HFFc6 (cell line): Measurements from ENCODE around the gene TERT. TPM values are rescaled to one million over a fixed set of nuclear protein-coding genes. Genes with fewer than 3 reads are reported as not detected.
"Not testable (repeated sequence)": the region's sequence is repeated elsewhere in the genome, so short reads cannot be mapped to it uniquely, and the experiment has no call there.

Experiments used
- DNase-seq: peaks from one replicate; pipeline ENCODE4 v3.0.0-alpha.2; 2018
- H3K27ac Mint-ChIP-seq: 2 replicates; pipeline ENCODE4 v1.8.0; 2020; ENCODE audit warnings: mild to moderate bottlenecking, mixed read lengths
- H3K27me3 Mint-ChIP-seq: 2 replicates; pipeline ENCODE4 v1.8.0; 2021; ENCODE audit warnings: mild to moderate bottlenecking, moderate library complexity, mixed read lengths; ENCODE audit not compliant: insufficient read depth
- H3K36me3 Mint-ChIP-seq: 2 replicates; pipeline ENCODE4 v1.8.0; 2021; ENCODE audit warnings: low read depth, mixed read lengths
- H3K4me1 Mint-ChIP-seq: 2 replicates; pipeline ENCODE4 v1.8.0; 2020; ENCODE audit warnings: low read depth, mixed read lengths
- H3K4me3 Mint-ChIP-seq: 2 replicates; pipeline ENCODE4 v1.8.0; 2020; ENCODE audit warnings: mild to moderate bottlenecking, moderate library complexity, mixed read lengths
- H3K9me3 Mint-ChIP-seq: 2 replicates; pipeline ENCODE4 v1.8.0; 2020; ENCODE audit warnings: mild to moderate bottlenecking, mixed read lengths
- total RNA-seq, 6 experiments: library from RNA; stranded (reverse); fragmentation: NEBNext Ultra II Directional; extraction: Animal tissue kit (Norgen Biotek cat#: 25700); gene quantifications; 2 replicates in 1 of 6; 3 replicates in 5 of 6; pipeline ENCODE4 v1.2.3, GENCODE V29; 2021
- TF ChIP-seq, protein P1 (sequence below): fragments of 200-600 bp; sonication (generic); IDR thresholded peaks from 2 replicates; pipeline ENCODE4 v1.5.0; 2021; ENCODE audit warnings: antibody characterized with exemption, mild to moderate bottlenecking

The TERT gene
- total RNA-seq, 6 experiments from 2014 or later, result 2,350 to 4,507 (median 3,883) TPM

DNA sequence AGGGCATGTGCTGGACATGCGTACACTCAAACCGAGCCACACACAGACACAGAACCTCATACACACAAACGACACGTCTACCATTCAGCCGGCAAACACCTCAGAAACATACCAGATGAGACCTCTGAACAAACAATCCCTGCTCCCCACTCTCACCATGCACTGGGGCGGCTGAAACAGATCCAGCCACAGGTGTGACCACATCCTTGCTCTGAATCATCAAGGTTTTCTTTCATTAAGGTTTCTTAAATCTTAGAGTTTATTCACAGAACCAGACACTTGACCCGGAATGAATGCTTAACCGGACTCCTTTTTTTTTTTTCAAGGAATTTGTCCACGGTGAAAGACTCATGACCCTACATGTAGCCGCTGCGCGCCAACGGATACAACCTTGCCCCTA is 26.2 kb downstream of the TERT start:
- Mint-ChIP-seq H3K4me3 (no peak overlapping the region), H3K27ac (no peak overlapping the region), H3K36me3 (no peaks in the 10 kb centered on the region), H3K9me3 (peaks cover 13% of the 10 kb centered on the region), H3K27me3 (peaks cover 4% of the 10 kb centered on the region), H3K4me1 (no peaks in the 10 kb centered on the region)
- DNase-seq, result no peak
- TF ChIP-seq, protein P1, sequence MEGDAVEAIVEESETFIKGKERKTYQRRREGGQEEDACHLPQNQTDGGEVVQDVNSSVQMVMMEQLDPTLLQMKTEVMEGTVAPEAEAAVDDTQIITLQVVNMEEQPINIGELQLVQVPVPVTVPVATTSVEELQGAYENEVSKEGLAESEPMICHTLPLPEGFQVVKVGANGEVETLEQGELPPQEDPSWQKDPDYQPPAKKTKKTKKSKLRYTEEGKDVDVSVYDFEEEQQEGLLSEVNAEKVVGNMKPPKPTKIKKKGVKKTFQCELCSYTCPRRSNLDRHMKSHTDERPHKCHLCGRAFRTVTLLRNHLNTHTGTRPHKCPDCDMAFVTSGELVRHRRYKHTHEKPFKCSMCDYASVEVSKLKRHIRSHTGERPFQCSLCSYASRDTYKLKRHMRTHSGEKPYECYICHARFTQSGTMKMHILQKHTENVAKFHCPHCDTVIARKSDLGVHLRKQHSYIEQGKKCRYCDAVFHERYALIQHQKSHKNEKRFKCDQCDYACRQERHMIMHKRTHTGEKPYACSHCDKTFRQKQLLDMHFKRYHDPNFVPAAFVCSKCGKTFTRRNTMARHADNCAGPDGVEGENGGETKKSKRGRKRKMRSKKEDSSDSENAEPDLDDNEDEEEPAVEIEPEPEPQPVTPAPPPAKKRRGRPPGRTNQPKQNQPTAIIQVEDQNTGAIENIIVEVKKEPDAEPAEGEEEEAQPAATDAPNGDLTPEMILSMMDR, result no peak

DNA sequence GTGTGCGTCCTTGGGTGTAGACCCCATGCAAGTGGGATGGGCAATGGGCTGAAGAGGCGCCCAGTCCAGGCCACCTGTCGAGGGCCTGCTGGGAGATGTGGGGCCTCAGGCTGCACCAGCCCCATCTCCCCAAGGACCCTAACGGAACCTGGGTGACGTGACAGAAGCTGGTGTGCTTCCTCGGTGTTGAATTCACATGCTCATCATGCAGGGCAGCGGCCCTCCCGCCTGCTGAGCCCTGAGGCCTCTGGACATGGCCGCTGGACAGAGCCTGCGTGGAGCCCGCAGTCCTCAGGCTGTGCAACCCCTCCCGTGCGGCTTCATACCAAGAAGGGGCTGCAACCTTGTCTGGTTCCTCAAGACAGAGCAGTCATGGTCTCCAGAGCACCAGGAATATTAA is 26.8 kb downstream of the TERT start:
- H3K27ac Mint-ChIP-seq, result no peak overlapping the region
- peaks cover 4% of the 10 kb centered on the region for H3K27me3 Mint-ChIP-seq
- no peak overlapping the region for H3K4me3 Mint-ChIP-seq
- no peaks in the 10 kb centered on the region for H3K4me1 Mint-ChIP-seq
- no peaks in the 10 kb centered on the region for H3K36me3 Mint-ChIP-seq
- peaks cover 14% of the 10 kb centered on the region for H3K9me3 Mint-ChIP-seq
- TF ChIP-seq, protein P1, result no peak
- no peak for DNase-seq

DNA sequence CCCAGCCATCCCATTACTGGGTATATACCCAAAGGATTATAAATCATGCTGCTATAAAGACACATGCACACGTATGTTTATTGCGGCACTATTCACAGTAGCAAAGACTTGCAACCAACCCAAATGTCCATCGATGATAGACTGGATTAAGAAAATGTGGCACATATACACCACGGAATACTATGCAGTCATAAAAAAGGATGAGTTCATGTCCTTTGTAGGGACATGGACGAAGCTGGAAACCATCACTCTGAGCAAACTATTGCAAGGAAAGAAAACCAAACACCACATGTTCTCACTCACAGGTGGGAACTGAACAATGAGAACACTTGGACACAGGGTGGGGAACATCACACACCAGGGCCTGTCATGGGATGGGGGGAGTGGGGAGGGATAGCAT is 27.4 kb downstream of the TERT start:
- peaks cover 20% of the 10 kb centered on the region for H3K9me3 Mint-ChIP-seq
- H3K4me3 Mint-ChIP-seq, H3K4me1 Mint-ChIP-seq, H3K36me3 Mint-ChIP-seq, H3K27me3 Mint-ChIP-seq, DNase-seq, H3K27ac Mint-ChIP-seq: not testable (repeated sequence)

DNA sequence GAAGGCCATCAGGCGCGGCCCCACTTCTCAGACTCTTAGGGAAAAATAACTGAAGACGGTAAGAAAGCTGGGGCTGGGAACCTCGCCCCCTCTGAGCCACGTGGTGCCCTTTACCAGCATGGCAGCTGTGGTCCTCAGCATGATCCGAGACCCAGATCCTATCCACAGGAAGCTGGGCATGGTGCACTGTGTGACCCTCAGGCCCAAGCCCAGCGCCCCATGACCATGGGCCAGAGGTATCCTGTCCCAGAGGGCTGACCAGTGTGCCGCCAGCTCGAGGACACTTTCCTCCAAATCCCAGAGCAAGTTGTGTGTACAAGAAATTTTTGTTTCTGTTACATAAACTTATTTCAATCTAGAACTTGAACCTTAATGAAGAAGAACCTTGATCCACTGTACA is 28.1 kb downstream of the TERT start:
- H3K4me3 Mint-ChIP-seq, result no peak overlapping the region
- peaks cover 23% of the 10 kb centered on the region for H3K9me3 Mint-ChIP-seq
- no peak for DNase-seq
- no peaks in the 10 kb centered on the region for H3K4me1 Mint-ChIP-seq
- H3K27me3 Mint-ChIP-seq, result peaks cover 4% of the 10 kb centered on the region
- peaks cover 7% of the 10 kb centered on the region; the same call in 1 of the 2 replicates for H3K36me3 Mint-ChIP-seq
- H3K27ac Mint-ChIP-seq, result no peak overlapping the region
- TF ChIP-seq, protein P1, result no peak

DNA sequence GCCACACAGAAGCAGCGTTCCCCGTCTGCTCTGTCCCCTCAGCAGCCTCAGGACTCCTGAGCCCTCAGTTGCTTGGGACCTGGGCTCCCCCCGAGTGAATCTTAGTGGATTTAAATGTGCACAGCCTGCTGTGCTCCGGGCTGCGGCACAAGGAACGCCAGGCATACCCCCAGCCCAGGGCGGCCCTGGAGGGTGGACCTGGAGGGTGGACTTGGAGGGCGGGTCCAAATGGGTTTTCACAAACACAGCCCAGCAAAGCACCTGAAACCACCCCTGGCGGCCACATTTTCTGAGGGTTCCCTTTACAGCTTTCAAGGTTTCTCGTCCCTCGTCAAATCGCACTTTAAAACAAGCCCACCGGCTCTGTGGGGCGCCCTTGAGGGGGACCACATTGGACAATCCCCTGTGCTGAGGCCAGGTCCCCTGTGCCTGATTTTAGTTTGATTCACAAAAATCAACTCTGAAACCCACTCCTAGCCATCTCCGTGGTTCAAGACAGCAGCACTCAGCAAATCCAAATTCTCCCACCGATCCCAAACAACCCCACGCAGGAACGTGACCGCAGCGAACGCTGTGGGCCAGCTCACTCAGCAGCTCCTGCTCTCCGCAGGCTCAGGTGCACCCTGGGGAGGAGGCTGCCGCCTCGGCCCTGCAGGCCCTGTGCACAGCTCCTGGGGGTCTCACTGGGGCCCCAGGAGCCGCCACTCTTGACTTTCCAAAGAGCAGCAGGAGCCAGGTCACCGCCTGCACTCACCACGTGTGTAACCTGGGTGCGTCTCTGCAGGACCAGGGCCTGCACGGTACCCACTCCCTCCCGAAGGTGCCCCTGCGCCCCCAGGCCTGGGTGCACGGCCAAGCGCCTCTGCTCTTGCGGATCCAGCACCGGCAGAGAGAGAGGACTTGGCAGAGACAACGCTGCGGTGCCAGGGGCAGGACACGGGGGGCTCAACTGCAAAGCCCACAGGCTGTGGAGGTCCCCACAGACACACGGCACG is 29.1 kb downstream of the TERT start:
- H3K4me3 Mint-ChIP-seq, result no peak overlapping the region
- peaks cover 5% of the 10 kb centered on the region for H3K27me3 Mint-ChIP-seq
- no peaks in the 10 kb centered on the region for H3K4me1 Mint-ChIP-seq
- peaks cover 28% of the 10 kb centered on the region for H3K9me3 Mint-ChIP-seq
- DNase-seq, result no peak
- TF ChIP-seq, protein P1, result no peak
- H3K27ac Mint-ChIP-seq, result no peak overlapping the region
- H3K36me3 Mint-ChIP-seq, result peaks cover 7% of the 10 kb centered on the region; the same call in 1 of the 2 replicates

DNA sequence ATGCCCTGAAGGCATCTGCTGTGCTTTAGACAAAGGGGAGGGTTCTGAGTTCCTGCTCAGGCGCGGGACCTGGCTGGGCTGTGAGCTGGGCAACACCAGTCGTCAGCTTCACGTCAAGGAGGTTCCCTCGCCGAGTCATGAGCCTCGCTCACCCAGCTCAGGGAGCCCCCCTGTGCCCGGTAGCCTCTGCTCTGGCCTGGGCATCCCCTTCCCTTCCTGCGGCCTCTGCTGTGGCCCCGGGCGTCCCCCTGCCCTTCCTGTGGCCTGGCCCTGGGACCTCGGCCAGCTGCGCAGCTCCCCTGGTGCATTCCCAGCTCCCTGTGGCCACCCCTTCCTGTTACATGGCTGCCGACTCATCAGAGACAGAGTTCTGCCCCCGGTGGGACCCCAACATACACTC is 29.8 kb downstream of the TERT start:
- peaks cover 35% of the 10 kb centered on the region; the same call in 1 of the 2 replicates for H3K9me3 Mint-ChIP-seq
- H3K27me3 Mint-ChIP-seq, result peaks cover 7% of the 10 kb centered on the region
- peaks cover 7% of the 10 kb centered on the region; the same call in 1 of the 2 replicates for H3K36me3 Mint-ChIP-seq
- TF ChIP-seq, protein P1, result no peak
- no peak overlapping the region for H3K27ac Mint-ChIP-seq
- no peaks in the 10 kb centered on the region for H3K4me1 Mint-ChIP-seq
- H3K4me3 Mint-ChIP-seq, result no peak overlapping the region
- DNase-seq, result no peak
